Measurements from ENCODE around the gene PRUNE2.

The PRUNE2 gene

GRCh38 chr9:76799473-76799872, 106.4 kb downstream of the PRUNE2 start:
- Histone ChIP-seq H3K27me3 (ENCODE audit: insufficient read depth, poor library complexity, severe bottlenecking) (peaks cover 10% of the 10 kb centered on the region), H3K4me3 (replicated peaks; ENCODE audit: insufficient read depth, low read length) (no peak overlapping the region), H3K27ac (replicated peaks) (no peak overlapping the region)
- no peak for TF ChIP-seq CTCF (IDR thresholded peaks at IDR 0.05; ENCODE audit: insufficient read depth, low read length)
- TF ChIP-seq POLR2AphosphoS5 (IDR thresholded peaks at IDR 0.05; ENCODE audit: low read depth): no peak
- no peak for TF ChIP-seq SPI1 (IDR thresholded peaks at IDR 0.05; ENCODE audit: borderline replicate concordance, low read depth)
- TF ChIP-seq GABPA (IDR thresholded peaks at IDR 0.05; ENCODE audit: low read depth): no peak
- TF ChIP-seq REST (IDR thresholded peaks at IDR 0.05; ENCODE audit: insufficient replicate concordance, low read depth): no peak
- no peak for DNase-seq (ENCODE audit: low read depth in 1 of 2, low spot score in 1 of 2)

DNA sequence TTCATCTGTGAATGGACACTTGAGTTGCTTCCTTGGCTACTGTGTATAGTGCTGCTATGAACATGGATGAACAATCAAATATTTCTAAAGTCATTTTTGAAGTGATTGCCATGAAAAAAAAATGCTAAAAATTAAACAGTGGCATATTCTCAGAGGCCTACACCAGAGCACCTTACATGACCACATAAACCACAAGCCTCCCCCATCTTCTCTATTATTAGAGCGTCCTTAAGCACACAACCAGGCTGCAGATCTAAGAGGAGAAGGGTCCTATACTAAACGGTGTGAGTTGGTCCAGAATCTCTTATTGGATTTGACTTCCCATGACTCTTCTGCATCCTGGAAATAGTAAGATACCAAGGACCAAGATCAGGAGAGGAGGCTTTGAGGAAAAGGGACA, 107.4 kb downstream of the PRUNE2 start:
- TF ChIP-seq POLR2AphosphoS5 (IDR thresholded peaks at IDR 0.05; ENCODE audit: low read depth) (no peak), CTCF (IDR thresholded peaks at IDR 0.05; ENCODE audit: insufficient read depth, low read length) (no peak), REST (IDR thresholded peaks at IDR 0.05; ENCODE audit: insufficient replicate concordance, low read depth) (no peak), SPI1 (IDR thresholded peaks at IDR 0.05; ENCODE audit: borderline replicate concordance, low read depth) (no peak), GABPA (IDR thresholded peaks at IDR 0.05; ENCODE audit: low read depth) (no peak)
- no peak for DNase-seq (ENCODE audit: low read depth in 1 of 2, low spot score in 1 of 2)
- no peak overlapping the region for H3K4me3 ChIP-seq (replicated peaks; ENCODE audit: insufficient read depth, low read length)
- H3K27me3 ChIP-seq (ENCODE audit: insufficient read depth, poor library complexity, severe bottlenecking): peaks cover 8% of the 10 kb centered on the region
- H3K27ac ChIP-seq (replicated peaks): no peak overlapping the region

DNA sequence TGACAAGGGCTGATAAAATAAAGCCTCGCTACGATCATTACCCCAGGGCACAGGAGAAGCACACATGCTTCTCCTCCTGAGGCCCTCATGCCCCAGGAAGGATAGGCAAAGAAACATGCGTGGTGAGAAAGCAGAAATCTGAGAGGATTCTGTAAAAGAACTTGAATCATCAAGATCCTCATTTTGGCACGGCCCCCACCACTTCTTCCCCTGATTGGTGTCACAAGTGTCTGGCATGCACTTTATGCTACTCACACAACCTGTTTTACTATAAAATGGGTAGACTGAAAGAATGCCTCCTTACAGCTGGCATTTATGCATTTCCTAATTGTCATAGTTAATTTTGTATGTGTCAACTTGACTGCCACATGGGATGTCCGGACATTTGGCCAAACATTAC, 109.6 kb downstream of the PRUNE2 start:
- peak in 1 of 2 experiments; percentile 8 for DNase-seq (ENCODE audit: low read depth in 1 of 2, low spot score in 1 of 2)
- no peak overlapping the region for H3K4me3 ChIP-seq (replicated peaks; ENCODE audit: insufficient read depth, low read length)
- H3K27ac ChIP-seq (replicated peaks): no peak overlapping the region
- H3K27me3 ChIP-seq (ENCODE audit: insufficient read depth, poor library complexity, severe bottlenecking): peaks cover 4% of the 10 kb centered on the region
- TF ChIP-seq GABPA (IDR thresholded peaks at IDR 0.05; ENCODE audit: low read depth) (no peak), CTCF (IDR thresholded peaks at IDR 0.05; ENCODE audit: insufficient read depth, low read length) (no peak), POLR2AphosphoS5 (IDR thresholded peaks at IDR 0.05; ENCODE audit: low read depth) (no peak), REST (IDR thresholded peaks at IDR 0.05; ENCODE audit: insufficient replicate concordance, low read depth) (no peak), SPI1 (IDR thresholded peaks at IDR 0.05; ENCODE audit: borderline replicate concordance, low read depth) (no peak)

Measured in HL-60 (cell line).